ACC112 (cell line): Measurements from ENCODE around the gene MFSD1.
A peak's percentile ranks its signal among the peaks of the same experiment; 100 is the strongest.
"Not testable (repeated sequence)": the region's sequence is repeated elsewhere in the genome, so short reads cannot be mapped to it uniquely, and the experiment has no call there.

Experiments used
- H2AFZ ChIP-seq: fragments of 200-600 bp; sonication (generic); one replicate; pipeline ENCODE4 v1.6.0; 2017; ENCODE audit warnings: antibody characterized with exemption, low read length; ENCODE audit not compliant: unreplicated experiment
- H3K27ac ChIP-seq: fragments of 200-600 bp; sonication (generic); 2 replicates; pipeline ENCODE4 v1.5.1; 2014; ENCODE audit warnings: low read depth, mild to moderate bottlenecking, antibody characterized with exemption, low read length, moderate library complexity
- H3K27me3 ChIP-seq: fragments of 200-600 bp; sonication (generic); 2 replicates; pipeline ENCODE4 v1.6.1; 2014; ENCODE audit warnings: mild to moderate bottlenecking, antibody characterized with exemption, low read length, moderate library complexity, mixed read lengths; ENCODE audit not compliant: insufficient read depth
- H3K36me3 ChIP-seq: fragments of 200-600 bp; sonication (generic); 2 replicates; pipeline ENCODE4 v1.6.1; 2016; ENCODE audit warnings: mild to moderate bottlenecking, antibody characterized with exemption, low read length, moderate library complexity, mixed read lengths; ENCODE audit not compliant: insufficient read depth
- H3K4me1 ChIP-seq: fragments of 200-600 bp; sonication (generic); one replicate; pipeline ENCODE4 v1.6.1; 2016; ENCODE audit warnings: low read length, mixed read lengths; ENCODE audit not compliant: insufficient read depth, unreplicated experiment, control insufficient read depth
- H3K4me3 ChIP-seq: fragments of 200-600 bp; sonication (generic); 2 replicates; pipeline ENCODE4 v1.5.1; 2014; ENCODE audit warnings: mild to moderate bottlenecking, low read depth, low read length
- H3K79me2 ChIP-seq: fragments of 200-600 bp; sonication (generic); one replicate; pipeline ENCODE4 v1.6.0; 2016; ENCODE audit warnings: low read length; ENCODE audit not compliant: control insufficient read depth, unreplicated experiment, insufficient read depth

MFSD1 gene

GRCh38 chr3:158790901-158791589 is 10.8 kb upstream of the MFSD1 start:
- no peaks in the 10 kb centered on the region for H3K27me3 ChIP-seq
- H3K4me3 ChIP-seq = peak overlapping the region; percentile 59
- no peaks in the 10 kb centered on the region for H3K79me2 ChIP-seq
- peak overlapping the region; percentile 96 for H2AFZ ChIP-seq
- peaks cover 34% of the 10 kb centered on the region for H3K4me1 ChIP-seq
- no peak overlapping the region for H3K27ac ChIP-seq
- H3K36me3 ChIP-seq = peaks cover 5% of the 10 kb centered on the region; the same call in 1 of the 2 replicates

GRCh38 chr3:158791590-158791920 is 10.3 kb upstream of the MFSD1 start:
- Histone ChIP-seq H3K4me1 (peaks cover 34% of the 10 kb centered on the region), H3K4me3 (peak overlapping the region; percentile 59)
- not testable (repeated sequence) for H3K27me3 ChIP-seq, H3K27ac ChIP-seq, H3K36me3 ChIP-seq, H2AFZ ChIP-seq, H3K79me2 ChIP-seq

- no peaks in the 10 kb centered on the region for H3K79me2 ChIP-seq
- peak overlapping the region; percentile 42; the same call in 1 of the 2 replicates for H3K27ac ChIP-seq
- peaks cover 34% of the 10 kb centered on the region for H3K4me1 ChIP-seq
- no peaks in the 10 kb centered on the region for H3K36me3 ChIP-seq
- H3K27me3 ChIP-seq = no peaks in the 10 kb centered on the region
- no peak overlapping the region for H2AFZ ChIP-seq
- peak overlapping the region; percentile 24; the same call in 1 of the 2 replicates for H3K4me3 ChIP-seq
Observed at GRCh38 chr3:158792709-158793108, 9.1 kb upstream of the MFSD1 start.

GRCh38 chr3:158794206-158794605 is 7.6 kb upstream of the MFSD1 start:
- H3K79me2 ChIP-seq = no peaks in the 10 kb centered on the region
- no peak overlapping the region for H3K27ac ChIP-seq
- peaks cover 22% of the 10 kb centered on the region for H3K4me1 ChIP-seq
- H3K36me3 ChIP-seq = no peaks in the 10 kb centered on the region
- no peak overlapping the region for H2AFZ ChIP-seq
- H3K4me3 ChIP-seq = no peak overlapping the region
- no peaks in the 10 kb centered on the region for H3K27me3 ChIP-seq

GRCh38 chr3:158794936-158795518 is 6.8 kb upstream of the MFSD1 start:
- H2AFZ ChIP-seq = no peak overlapping the region

GRCh38 chr3:158801201-158801600 is 653 bp upstream of the MFSD1 start:
- peaks cover 10% of the 10 kb centered on the region for H3K79me2 ChIP-seq
- H2AFZ ChIP-seq = peak overlapping the region; percentile 81
- H3K4me1 ChIP-seq = peaks cover 29% of the 10 kb centered on the region
- peak overlapping the region; percentile 29 for H3K27ac ChIP-seq
- no peaks in the 10 kb centered on the region; the same call in 1 of the 2 replicates for H3K36me3 ChIP-seq
- H3K27me3 ChIP-seq = no peaks in the 10 kb centered on the region
- peak overlapping the region; percentile 84 for H3K4me3 ChIP-seq

More at GRCh38 chr3:158794936-158795518, 6.8 kb upstream of the MFSD1 start:
- no peaks in the 10 kb centered on the region for H3K79me2 ChIP-seq
- H3K4me3 ChIP-seq = no peak overlapping the region
- H3K27me3 ChIP-seq = no peaks in the 10 kb centered on the region
- peaks cover 18% of the 10 kb centered on the region for H3K4me1 ChIP-seq
- H3K27ac ChIP-seq = no peak overlapping the region
- no peaks in the 10 kb centered on the region for H3K36me3 ChIP-seq

GRCh38 chr3:158802409-158803268 is 785 bp downstream of the MFSD1 start:
- Histone ChIP-seq H3K4me3 (peak overlapping the region; percentile 84), H3K27ac (peak overlapping the region; percentile 26; the same call in 1 of the 2 replicates), H2AFZ (peak overlapping the region; percentile 25), H3K27me3 (no peaks in the 10 kb centered on the region), H3K79me2 (peaks cover 10% of the 10 kb centered on the region), H3K36me3 (peaks cover 8% of the 10 kb centered on the region), H3K4me1 (peaks cover 29% of the 10 kb centered on the region)

- Histone ChIP-seq H3K27me3 (no peaks in the 10 kb centered on the region), H3K4me3 (peak overlapping the region; percentile 84; the same call in 1 of the 2 replicates), H3K27ac (no peak overlapping the region), H2AFZ (no peak overlapping the region), H3K4me1 (peaks cover 41% of the 10 kb centered on the region), H3K36me3 (peaks cover 21% of the 10 kb centered on the region), H3K79me2 (peaks cover 10% of the 10 kb centered on the region)
Observed at GRCh38 chr3:158804441-158804840, 2.6 kb downstream of the MFSD1 start.

GRCh38 chr3:158808697-158809096 is 6.8 kb downstream of the MFSD1 start:
- Histone ChIP-seq H3K79me2 (peaks cover under 1% of the 10 kb centered on the region), H3K36me3 (peaks cover 38% of the 10 kb centered on the region), H3K4me1 (peaks cover 26% of the 10 kb centered on the region), H3K4me3 (no peak overlapping the region), H2AFZ (no peak overlapping the region), H3K27ac (no peak overlapping the region; the same call in 1 of the 2 replicates), H3K27me3 (no peaks in the 10 kb centered on the region)

GRCh38 chr3:158809642-158810041 is 7.8 kb downstream of the MFSD1 start:
- Histone ChIP-seq H3K4me1 (peaks cover 17% of the 10 kb centered on the region), H3K27me3 (no peaks in the 10 kb centered on the region), H3K27ac (no peak overlapping the region), H2AFZ (no peak overlapping the region), H3K4me3 (no peak overlapping the region), H3K79me2 (no peaks in the 10 kb centered on the region), H3K36me3 (peaks cover 44% of the 10 kb centered on the region)
